ENCODE data around the gene BCL2L13.

GRCh38 chr22:17607891-17608521 is 30.6 kb upstream of the BCL2L13 start:
- no peak for TF ChIP-seq CTCF (IDR thresholded peaks at IDR 0.05)
- TF ChIP-seq POLR2A (IDR thresholded peaks at IDR 0.05): no peak
